ENCODE results near the gene LY6G5C.

LY6G5C gene

GRCh38 chr6:31641370-31641769, 39.5 kb downstream of the LY6G5C start:
- Histone ChIP-seq H3K4me3 (ENCODE audit: insufficient read depth, low read length, poor library complexity, severe bottlenecking) (no peak overlapping the region), H3K4me2 (ENCODE audit: low read depth, low read length, poor library complexity, severe bottlenecking) (no peak overlapping the region), H3K9me3 (ENCODE audit: insufficient read depth, low read length) (no peaks in the 10 kb centered on the region), H3K79me2 (ENCODE audit: insufficient read depth, low read length) (no peaks in the 10 kb centered on the region), H2AFZ (ENCODE audit: low read depth, low read length, severe bottlenecking) (no peak overlapping the region), H3K36me3 (ENCODE audit: low read length) (peaks cover 10% of the 10 kb centered on the region; the same call in 1 of the 2 replicates), H3K9ac (ENCODE audit: low read length) (no peak overlapping the region), H4K20me1 (ENCODE audit: low read depth, low read length) (no peaks in the 10 kb centered on the region), H3F3A (ENCODE audit: insufficient read depth) (peaks cover 29% of the 10 kb centered on the region), H3K9me2 (replicated peaks; ENCODE audit: insufficient read depth, low read length) (no peaks in the 10 kb centered on the region), H3K27me3 (ENCODE audit: low read length) (no peaks in the 10 kb centered on the region), H3K27ac (ENCODE audit: low read depth, low read length) (no peak overlapping the region)
- TF ChIP-seq CTCF (IDR thresholded peaks at IDR 0.05; ENCODE audit: insufficient read depth, low read length, poor library complexity, severe bottlenecking) = no peak
- no peak for TF ChIP-seq EZH2phosphoT487 (conservative IDR thresholded peaks at IDR 0.05; ENCODE audit: low read length)

- H3K36me3 ChIP-seq (ENCODE audit: low read length) = peaks cover 10% of the 10 kb centered on the region; the same call in 1 of the 2 replicates
- H3K27ac ChIP-seq (ENCODE audit: low read depth, low read length) = no peak overlapping the region
- H2AFZ ChIP-seq (ENCODE audit: low read depth, low read length, severe bottlenecking) = no peak overlapping the region
- no peaks in the 10 kb centered on the region for H3K27me3 ChIP-seq (ENCODE audit: low read length)
- H3K79me2 ChIP-seq (ENCODE audit: insufficient read depth, low read length) = no peaks in the 10 kb centered on the region
- no peak overlapping the region for H3K4me3 ChIP-seq (ENCODE audit: insufficient read depth, low read length, poor library complexity, severe bottlenecking)
- H3F3A ChIP-seq (ENCODE audit: insufficient read depth) = peaks cover 36% of the 10 kb centered on the region
- H3K9me2 ChIP-seq (replicated peaks; ENCODE audit: insufficient read depth, low read length) = no peaks in the 10 kb centered on the region
- H4K20me1 ChIP-seq (ENCODE audit: low read depth, low read length) = no peaks in the 10 kb centered on the region
- H3K4me2 ChIP-seq (ENCODE audit: low read depth, low read length, poor library complexity, severe bottlenecking) = no peak overlapping the region
- no peak overlapping the region for H3K9ac ChIP-seq (ENCODE audit: low read length)
- no peak for TF ChIP-seq EZH2phosphoT487 (conservative IDR thresholded peaks at IDR 0.05; ENCODE audit: low read length)
- no peak for TF ChIP-seq CTCF (IDR thresholded peaks at IDR 0.05; ENCODE audit: insufficient read depth, low read length, poor library complexity, severe bottlenecking)
- no peaks in the 10 kb centered on the region for H3K9me3 ChIP-seq (ENCODE audit: insufficient read depth, low read length)
Measured at GRCh38 chr6:31640612-31641011, 40.3 kb downstream of the LY6G5C start.

- Histone ChIP-seq H3K36me3 (ENCODE audit: low read length) (peaks cover 16% of the 10 kb centered on the region; the same call in 1 of the 2 replicates), H3K27me3 (ENCODE audit: low read length) (no peaks in the 10 kb centered on the region), H3K9ac (ENCODE audit: low read length) (no peak overlapping the region), H2AFZ (ENCODE audit: low read depth, low read length, severe bottlenecking) (no peak overlapping the region), H3K79me2 (ENCODE audit: insufficient read depth, low read length) (no peaks in the 10 kb centered on the region), H3K4me2 (ENCODE audit: low read depth, low read length, poor library complexity, severe bottlenecking) (no peak overlapping the region), H3K9me2 (replicated peaks; ENCODE audit: insufficient read depth, low read length) (no peaks in the 10 kb centered on the region), H3K9me3 (ENCODE audit: insufficient read depth, low read length) (no peaks in the 10 kb centered on the region), H3K27ac (ENCODE audit: low read depth, low read length) (no peak overlapping the region), H4K20me1 (ENCODE audit: low read depth, low read length) (no peaks in the 10 kb centered on the region), H3F3A (ENCODE audit: insufficient read depth) (peaks cover 45% of the 10 kb centered on the region), H3K4me3 (ENCODE audit: insufficient read depth, low read length, poor library complexity, severe bottlenecking) (no peak overlapping the region)
- TF ChIP-seq EZH2phosphoT487 (conservative IDR thresholded peaks at IDR 0.05; ENCODE audit: low read length) = no peak
- TF ChIP-seq CTCF (IDR thresholded peaks at IDR 0.05; ENCODE audit: insufficient read depth, low read length, poor library complexity, severe bottlenecking) = no peak
Measured at GRCh38 chr6:31639449-31639861, 41.4 kb downstream of the LY6G5C start.

Data from SU-DHL-6 (cell line).